GM21515 (cell line): ENCODE results near the gene OTOP2.

Experiments used
- ATAC-seq: cut with Tn5 transposase; IDR thresholded peaks from one replicate; pipeline ENCODE4 v1.9.1; 2021; ENCODE audit not compliant: unreplicated experiment

OTOP2 gene

GRCh38 chr17:74923538-74924249 is 379 bp upstream of the OTOP2 start:
- no peak for ATAC-seq

- ATAC-seq, result no peak
These were observed 1.2 kb downstream of the OTOP2 start for GRCh38 chr17:74925242-74925641.

- ATAC-seq, result no peak
These were observed 4.7 kb downstream of the OTOP2 start for GRCh38 chr17:74928786-74929185.

GRCh38 chr17:74930535-74931036 is 6.5 kb downstream of the OTOP2 start:
- no peak for ATAC-seq

- no peak for ATAC-seq
These were observed 11.0 kb downstream of the OTOP2 start for GRCh38 chr17:74935048-74935447.

DNA sequence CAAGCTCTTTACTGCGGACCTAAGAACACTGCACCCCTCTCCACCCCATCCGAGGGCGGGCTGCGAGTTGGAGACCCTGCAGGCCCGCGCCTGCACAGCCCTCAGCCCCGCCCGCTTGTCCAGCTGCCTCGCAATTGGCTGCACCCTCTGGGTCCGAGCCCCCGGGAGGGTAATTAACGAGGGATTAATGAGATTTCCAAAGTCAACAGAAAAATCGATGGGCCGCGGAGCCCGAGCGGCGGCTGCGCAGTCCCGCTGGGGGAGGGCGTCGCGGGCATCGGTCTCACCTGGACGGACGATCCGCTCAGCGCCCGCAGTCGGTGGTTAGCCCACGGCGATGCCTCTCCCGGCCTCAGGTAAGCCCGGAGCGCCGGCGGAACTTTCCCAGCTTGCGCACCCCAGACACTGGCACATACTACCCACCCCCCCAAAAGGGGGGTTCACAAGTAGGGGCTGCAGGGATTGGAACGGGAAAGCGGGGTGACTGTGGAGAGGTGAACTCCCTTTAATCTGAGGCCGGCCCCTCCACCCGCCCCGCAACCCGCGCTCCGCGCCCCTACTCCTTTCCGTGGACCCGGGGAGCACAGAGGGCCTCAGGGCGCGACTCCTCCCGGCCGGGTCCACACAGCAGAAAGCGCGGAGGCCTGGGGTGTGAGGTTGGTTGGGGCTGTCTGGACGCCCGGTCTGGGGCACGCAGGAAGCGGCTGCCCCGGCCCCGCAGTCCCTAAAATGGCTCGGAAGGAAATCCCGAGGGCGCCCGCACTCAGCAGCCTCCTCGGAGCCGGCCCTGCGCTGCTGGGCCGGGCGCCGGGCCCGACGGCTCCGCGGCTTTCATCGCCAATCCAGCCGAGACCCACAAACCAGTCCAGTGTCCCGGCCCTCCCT is 11.8 kb downstream of the OTOP2 start, which contains the start of gene OTOP3:
OTOP3 (plus strand) TSS at position 314 of the 885 bp plus-strand sequence; CDS start at position 338, 24 bp downstream.
- ATAC-seq, result no peak

GRCh38 chr17:74936470-74936799 is 12.4 kb downstream of the OTOP2 start:
- ATAC-seq, result no peak

DNA sequence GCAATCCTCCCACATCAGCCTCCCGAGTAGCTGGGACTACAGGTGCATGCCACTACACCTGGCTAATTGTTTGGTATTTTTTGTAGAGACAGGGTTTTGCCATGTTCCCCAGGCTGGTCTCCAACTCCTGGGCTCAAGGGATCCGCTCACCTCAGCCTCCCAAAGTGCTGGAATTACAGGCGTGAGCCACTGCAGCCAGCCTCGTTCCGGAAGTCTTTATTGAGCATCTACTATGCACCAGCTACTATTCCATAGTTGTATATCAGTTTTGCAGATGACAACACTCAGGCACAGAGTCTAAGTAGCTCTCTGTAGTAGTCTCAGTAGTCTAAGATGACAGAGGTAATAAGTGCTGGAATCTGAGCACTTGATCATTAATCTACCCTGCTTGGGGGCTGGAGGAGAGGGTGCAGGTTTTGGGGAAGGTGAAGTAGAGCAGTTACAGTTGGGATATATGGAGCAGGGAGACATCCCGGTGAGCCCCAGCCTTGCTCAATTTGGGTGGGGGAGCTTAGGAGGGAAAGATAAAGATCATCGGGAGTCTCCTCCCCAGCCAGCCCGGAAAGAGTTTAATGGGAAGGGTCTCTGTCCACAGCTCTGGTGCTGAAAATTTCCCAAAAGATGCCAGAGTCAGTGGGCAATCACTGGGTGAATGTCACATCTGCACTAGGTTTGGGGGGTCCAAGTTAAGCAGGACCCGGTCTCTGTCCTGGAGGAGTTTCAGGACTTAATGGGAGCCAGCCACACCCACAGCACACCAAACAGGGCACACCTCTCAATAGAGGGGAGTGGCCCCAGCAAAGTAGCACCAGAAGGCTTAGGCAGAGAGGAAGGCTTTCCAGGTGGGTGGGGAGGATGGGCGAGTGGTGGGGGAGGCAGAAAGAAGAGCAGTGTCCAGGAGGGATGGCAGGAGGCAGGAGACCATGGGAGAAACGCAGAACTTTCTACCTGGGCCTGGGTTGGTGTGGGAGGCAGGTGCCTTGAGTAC is 13.3 kb downstream of the OTOP2 start:
- ATAC-seq, result no peak

GRCh38 chr17:74938194-74938950 is 14.3 kb downstream of the OTOP2 start:
- ATAC-seq, result no peak

- no peak for ATAC-seq
These were observed 15.5 kb downstream of the OTOP2 start for GRCh38 chr17:74939534-74939933.

DNA sequence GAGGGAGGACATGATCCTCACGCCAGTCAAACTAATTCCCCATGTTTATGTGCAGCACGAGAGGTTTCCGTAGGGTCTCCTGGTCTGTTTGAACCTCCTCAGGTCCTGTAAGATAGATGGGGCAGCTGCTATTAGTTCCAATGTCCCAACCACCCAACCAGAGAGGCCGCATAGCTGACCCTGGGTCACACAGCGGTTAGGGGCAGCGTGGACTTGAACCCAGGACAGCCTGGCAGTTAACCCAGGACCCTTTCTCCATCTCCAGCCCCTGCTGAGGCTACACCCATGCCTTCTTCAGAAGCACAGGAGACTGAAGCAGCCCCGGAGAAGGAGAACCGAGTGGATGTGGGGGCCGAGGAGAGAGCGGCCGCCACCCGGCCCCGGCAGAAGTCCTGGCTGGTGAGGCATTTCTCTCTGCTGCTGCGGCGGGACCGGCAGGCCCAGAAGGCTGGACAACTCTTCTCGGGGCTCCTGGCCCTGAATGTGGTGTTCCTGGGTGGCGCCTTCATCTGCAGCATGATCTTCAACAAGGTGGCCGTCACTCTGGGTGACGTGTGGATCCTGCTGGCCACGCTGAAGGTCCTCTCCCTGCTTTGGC is 17.2 kb downstream of the OTOP2 start:
- ATAC-seq, result no peak

- ATAC-seq, result no peak
These were observed 19.9 kb downstream of the OTOP2 start for GRCh38 chr17:74943808-74944522.

DNA sequence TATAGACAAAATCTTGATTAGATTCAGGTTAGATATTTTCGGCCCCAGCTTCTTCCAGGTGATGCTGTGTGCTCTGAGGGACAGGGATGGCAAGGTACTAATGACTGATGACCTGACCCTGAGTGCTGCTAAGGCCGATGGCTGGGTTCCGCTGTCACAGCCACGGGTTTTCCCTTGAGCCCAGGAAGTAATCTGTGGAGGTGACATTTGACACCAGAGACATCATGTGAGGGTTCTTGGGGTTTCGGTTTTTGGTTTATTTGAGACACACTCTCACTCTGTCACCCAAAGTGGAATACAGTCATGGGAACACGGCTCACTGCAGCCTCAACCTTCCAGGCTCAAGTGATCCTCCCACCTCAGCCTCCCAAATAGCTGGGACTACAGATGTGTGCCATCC is 21.5 kb downstream of the OTOP2 start:
- ATAC-seq, result no peak

DNA sequence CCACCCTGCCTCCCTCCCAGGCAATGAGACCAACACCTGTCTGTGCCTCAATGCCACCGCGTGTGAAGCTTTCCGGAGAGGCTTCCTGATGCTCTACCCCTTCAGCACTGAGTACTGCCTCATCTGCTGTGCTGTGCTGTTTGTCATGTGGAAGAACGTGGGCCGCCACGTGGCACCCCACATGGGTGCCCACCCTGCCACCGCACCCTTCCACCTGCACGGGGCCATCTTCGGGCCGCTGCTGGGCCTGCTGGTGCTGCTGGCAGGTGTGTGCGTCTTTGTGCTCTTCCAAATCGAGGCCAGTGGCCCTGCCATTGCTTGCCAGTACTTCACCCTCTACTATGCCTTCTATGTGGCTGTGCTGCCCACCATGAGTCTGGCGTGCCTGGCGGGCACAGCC is 22.6 kb downstream of the OTOP2 start:
- ATAC-seq, result no peak

DNA sequence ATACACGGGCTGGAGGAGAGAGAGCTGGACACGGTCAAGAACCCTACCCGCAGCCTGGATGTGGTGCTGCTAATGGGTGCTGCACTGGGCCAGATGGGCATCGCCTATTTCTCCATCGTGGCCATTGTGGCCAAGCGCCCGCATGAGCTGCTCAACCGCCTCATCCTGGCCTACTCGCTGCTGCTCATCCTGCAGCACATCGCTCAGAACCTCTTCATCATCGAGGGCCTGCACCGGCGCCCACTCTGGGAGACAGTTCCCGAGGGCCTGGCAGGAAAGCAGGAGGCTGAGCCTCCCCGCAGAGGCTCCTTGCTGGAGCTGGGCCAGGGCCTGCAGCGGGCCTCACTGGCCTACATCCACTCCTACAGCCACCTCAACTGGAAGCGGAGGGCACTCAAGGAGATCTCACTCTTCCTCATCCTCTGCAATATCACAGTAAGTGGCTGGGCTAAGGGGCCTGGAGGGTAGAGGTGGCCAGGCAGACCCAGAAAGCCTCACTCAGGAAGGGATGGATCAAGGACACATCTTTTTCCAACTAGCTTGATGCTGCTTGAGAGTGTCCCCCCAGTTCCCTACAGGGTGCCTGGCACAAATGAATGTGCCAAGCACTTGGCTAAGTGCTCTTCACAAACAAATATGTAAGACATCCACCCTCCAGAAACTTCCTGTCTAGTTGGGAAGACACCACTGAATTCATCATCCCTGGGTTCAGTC is 23.1 kb downstream of the OTOP2 start:
- no peak for ATAC-seq

- ATAC-seq, result no peak
These were observed 25.5 kb downstream of the OTOP2 start for GRCh38 chr17:74949455-74950115.

DNA sequence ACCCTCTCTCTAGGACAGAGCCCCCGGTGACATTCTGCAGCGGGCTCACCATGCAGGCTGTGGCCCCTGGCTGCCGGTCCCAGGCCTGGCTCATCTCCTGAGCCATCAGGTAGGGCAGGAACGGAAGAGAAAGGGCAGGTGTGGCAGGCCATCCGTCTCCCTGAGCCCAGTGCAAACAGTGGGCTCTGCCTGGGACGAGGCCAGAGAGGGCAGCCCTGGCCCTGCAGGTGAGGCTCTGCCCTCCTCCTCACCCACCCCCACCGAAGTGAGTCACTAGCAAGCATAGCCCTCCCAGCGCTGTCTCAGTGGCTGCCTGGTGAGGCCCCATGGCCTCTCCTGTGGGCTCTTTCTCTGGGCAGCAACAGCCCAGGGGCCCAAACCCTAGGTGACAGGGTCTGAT is 26.1 kb downstream of the OTOP2 start:
- no peak for ATAC-seq

DNA sequence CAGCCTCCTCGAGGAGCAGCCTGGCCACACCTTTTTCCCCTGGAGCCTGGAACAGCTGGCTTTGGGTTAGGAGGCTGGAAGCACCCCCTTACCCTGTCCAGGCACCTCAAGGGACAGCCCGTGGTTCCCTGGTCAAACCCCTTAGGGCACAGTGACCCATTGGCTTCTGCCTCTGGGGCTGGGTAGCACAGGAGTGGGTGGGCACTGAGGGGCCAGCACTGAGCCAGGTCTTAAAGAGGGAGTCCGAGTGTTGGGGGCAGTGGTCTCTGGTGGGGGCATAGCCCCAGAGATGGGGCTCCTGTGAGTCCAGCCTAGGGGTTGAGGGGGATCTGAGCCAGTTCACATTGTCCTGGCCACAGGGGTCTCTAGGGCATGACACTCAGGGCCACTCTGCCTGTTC is 27.0 kb downstream of the OTOP2 start:
- no peak for ATAC-seq
